ENCODE data around the gene NRCAM.

NRCAM gene

DNA sequence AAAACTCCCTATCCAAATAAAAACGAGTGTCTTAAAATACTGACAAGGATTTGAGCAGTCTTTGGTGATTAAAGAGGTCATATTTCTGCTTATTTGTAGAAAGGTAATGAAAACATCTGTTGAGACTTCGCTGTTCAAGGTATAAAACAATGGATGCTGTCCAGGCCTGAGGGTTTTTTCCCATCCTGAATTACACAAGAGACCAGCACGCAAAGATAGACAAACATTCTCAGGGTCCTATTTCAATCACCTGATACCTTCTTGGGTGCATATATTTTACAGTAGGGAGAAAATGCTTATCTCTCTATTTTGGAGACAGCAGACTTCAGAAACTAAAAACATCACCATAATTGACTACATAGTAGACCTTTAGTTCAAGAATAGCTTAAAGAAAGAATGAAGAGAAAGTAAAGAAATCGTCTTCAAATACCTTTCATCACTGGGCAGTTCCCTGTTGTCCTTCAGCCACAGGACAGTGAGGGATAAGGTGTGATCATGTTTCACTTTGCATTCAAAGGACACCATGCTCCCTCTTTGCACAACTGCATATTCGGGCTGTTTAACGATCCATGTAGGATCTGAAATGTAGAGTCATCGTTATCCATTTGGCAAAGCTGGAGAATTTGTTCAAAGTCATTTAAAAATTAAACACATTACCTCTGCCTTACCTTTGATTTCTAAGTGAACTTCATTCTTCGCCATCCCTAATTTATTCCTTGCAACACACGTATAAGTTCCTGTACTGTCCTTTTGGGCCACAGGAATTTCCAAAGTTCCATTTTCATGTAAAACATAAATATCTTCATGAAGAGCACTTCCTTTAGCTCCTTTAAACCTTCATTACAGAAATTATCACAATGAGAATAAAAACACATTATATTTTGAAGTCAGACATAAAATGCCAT lies 262.4 kb downstream of the NRCAM start:
- no peak for DNase-seq

DNA sequence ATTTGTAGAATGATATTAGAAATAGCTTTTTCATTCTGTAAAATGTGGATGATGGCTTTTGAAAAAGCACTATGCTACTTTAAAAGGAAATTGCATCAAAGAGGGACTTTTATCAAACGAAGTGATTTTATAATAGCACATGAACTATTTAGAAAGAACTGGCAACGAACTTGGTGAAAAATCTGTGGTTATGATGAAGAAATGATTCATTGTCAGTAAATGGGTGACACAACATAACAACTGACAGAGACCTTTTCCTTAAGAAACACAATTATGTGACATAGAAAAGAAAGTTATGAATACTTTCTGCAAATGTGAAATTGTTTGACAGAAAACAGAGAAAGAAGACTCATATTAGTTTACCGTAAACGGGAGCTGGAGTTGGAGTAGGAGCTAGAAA lies 265.3 kb downstream of the NRCAM start:
- DNase-seq, result no peak

DNA sequence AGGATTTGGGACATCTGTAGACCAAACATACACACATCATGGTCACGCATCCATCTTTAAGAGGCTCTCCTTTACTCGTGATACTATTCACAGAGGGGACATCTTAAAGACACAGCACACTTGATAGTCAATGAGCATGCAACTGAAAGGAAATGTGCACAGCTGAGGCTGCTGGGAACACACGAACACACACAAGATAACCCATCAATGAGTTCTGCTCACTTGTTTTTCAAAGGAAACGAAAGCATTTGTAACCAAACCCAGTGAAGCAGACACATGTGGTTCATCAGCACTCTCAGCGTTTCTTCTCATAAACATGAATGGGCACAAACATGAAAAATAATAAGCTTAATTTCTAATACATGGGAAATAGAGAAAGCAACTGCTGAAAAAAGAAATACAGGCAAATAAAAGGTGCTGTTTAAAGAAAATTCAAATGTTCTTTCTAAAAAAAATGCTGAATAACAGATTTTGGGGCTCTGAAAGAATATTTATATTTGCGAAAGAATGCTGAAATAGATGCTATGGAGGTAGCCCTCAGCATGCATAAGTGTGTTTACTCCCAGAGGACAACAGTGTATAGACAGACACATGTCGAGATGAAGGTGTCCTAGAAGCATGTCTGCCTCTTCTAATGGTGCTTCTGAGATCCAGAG lies 266.4 kb downstream of the NRCAM start:
- no peak for DNase-seq

DNA sequence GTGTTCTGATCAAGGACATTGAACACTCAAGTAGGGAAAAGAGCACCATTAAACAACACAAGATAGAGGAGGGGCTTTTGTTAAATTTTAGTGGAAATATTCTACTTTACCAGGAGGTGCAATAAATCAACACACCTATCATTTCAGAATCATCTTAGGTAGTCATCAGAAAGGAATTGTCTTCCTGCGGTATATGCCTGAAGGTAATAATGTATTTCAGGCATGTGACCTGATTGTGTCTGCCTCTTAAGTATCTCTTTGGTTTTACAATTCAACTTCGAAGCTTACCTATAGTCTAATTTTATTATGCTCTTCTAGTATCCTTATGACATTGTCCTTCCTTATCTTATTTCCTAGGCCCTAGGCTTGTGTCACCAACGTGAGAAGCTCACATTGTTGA lies 267.5 kb downstream of the NRCAM start:
- DNase-seq, result no peak

DNA sequence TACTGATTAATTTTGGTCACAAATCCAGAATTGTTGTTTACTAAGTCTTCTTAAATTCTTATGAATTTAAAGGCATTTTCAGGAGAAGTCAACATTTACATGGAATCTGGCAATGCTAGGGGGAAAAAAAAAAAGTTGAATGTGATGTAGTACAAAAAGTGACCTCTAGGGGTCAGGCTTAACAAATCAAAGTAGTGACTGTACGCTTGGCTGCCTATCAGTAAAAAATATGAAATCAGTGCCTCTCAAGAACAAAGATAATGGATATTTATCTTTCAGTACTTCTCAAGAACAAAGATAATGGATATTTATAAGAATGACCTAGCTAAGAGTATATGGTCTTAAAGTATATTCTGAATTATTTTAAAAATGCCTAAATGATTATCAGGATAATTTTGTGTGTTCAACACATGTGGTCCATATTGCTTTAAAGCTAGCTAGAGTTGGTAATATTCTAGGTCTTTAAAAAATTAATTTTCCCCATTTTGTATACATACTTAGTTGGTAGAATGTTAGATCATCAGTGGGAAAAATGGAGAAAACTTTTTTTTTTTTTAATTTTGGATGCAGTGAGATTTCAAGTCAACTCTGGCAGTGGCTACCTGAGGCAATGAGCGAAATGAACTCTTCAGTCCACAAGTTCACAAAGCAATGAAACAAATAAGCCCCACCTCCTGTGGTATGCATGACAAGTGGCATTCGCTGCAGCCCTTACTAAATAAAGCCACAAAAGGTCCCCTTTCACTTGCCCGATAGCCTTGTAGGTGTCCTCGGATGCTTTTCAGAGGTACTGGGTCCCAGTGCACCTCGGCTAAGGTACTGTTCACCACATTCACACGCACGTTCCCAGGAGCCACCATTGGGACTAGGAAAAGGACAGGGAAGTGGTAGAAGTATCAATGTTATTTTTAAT lies 274.9 kb downstream of the NRCAM start:
- peak; percentile 33 for DNase-seq

DNA sequence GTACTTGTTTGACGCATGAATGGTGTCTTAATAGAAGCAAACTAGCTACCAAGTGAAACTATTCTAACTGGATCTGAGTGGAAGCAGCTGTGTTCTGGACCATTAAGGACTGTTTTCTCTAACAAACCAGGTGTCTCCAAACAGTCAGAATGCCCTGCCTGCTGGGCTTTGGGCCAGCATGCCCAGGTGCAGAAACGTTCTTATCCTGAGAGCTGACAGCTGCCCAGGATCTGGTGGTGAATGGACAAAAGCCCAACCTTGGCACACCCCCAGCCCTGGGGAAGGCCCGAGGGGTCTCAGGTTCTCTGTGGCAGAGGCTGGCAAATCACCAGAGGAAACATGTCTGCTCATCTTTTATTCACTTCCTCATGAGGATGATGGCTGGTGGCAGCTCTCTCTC lies 277.8 kb downstream of the NRCAM start:
- DNase-seq, result peak; percentile 95

DNA sequence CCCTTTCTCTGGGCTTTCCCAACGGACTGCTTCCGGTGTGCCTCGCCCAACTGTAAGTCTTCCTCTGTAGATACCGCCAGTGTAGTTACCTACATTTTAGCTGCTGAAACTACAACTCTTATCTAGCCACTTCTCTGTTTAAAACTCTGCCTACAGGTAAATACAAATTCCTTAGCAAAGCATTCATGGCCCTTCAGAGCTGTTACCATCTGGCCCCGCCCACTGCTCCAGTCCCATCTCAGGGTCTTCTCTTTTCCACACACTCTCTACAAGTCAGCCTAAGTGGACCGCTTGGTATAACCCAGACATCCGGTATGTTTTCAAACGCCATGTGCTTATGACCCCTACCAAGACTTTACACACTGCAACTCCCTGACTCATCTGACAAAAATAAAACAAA lies 285.1 kb downstream of the NRCAM start:
- DNase-seq, result no peak

DNA sequence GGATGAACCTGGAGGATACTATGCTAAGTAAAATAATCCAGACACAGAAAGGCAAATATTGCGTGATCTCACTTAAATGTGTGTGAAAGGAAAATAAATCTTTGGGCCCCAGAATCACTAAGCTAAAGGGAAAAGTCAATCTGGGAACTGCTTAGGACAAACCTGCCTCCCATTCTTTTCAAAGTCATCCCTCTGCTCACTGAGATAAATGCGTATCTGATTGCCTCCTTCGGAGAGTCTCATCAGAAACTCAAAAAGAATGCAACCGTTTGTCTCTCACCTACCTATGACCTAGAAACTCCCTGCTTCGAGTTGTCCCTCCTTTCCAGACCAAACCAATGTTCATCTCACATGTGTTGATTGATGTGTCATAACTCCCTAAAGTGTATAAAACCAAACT lies 286.0 kb downstream of the NRCAM start:
- no peak for DNase-seq

DNA sequence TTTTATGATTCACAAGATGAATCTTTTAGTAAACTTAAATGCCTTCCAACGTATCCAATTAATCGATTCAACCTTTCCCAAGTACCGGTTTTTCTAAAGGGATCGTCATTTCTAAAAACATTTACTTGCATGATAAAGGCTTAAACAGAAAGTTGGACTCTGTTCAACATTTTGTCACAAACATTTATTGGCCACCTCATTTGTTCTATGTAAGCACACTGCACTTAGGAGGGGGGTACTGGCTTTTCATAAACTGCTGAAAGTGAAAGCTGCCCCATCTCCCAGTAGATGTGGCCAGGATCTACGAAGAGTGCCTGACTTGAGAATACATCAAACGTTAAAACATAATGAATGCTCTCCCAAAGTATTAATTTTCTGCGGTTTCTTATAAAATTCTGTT lies 288.8 kb downstream of the NRCAM start:
- no peak for DNase-seq

DNA sequence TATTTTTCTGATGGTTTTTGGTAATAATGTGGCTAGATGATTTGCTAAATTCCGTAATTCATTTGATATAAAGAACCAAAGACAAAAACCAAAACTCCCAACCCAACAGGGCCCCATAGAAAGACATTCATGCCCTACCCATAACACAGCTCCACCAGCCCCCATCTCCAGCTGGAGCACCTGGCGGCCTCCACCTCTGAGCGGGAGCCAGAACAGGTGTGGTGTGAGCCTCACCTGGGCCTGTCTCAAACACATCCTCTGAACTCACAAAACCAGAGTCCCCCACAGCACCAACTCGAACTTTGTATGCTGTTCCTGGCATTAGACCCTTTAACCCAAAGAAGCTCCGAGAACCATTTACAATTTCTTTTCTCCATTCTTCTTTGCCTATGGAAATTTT lies 289.5 kb downstream of the NRCAM start:
- DNase-seq, result no peak

DNA sequence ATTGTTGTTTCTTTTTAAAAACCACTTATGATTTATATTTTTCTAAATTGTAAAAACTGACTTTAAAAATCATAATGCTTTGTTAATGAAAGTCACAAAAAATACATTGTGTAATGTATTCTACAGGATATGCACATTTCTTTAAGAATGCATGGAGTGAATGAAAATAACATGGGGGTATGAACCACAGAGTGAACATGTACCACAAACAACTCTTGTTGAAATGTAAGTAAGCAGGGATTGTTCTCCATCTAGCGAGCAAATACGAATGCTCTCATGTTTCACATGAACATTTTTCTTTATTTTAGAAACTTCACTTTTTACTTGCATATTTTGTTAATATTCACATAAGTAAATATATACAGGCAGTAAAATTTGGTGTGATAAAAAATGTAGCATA lies 290.5 kb downstream of the NRCAM start:
- DNase-seq, result no peak

DNA sequence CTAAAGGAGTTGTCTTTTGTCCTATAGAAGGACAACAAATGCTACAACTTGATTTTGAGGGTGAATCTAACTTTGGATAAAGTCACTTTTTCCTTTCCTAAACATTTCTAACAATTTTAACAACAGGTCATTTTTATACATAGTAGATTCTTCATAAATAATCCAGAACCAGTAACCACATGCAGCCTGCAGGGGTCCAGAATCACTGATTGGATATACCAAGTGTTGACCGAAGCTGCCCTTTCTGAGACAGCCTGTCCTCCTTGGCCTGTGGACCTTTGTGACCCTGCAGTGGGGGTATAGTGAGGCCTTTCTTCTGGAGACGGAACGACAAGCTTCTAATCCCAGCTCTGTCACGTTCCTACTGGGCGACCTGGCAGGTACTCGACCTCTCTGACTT lies 291.3 kb downstream of the NRCAM start:
- DNase-seq, result no peak

DNA sequence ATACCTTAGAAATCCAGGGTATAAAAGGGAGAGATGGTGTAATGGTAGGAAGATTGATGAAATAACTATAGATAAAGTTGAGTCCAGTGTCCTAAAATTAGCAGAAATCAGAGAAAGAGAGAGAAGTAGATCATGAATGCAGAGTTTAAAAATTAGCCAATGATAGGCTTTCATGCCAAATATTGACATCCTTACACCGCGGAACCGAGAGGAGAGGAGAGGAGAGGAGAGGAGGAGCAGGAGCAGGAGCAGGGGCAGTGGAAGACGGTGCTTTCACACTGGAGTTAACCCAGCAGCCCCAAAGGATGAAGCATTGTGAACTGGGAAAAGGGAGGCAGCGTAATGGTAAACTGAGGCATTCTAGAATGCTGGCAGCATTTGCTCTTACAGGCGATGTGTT lies 291.9 kb downstream of the NRCAM start:
- DNase-seq, result no peak

DNA sequence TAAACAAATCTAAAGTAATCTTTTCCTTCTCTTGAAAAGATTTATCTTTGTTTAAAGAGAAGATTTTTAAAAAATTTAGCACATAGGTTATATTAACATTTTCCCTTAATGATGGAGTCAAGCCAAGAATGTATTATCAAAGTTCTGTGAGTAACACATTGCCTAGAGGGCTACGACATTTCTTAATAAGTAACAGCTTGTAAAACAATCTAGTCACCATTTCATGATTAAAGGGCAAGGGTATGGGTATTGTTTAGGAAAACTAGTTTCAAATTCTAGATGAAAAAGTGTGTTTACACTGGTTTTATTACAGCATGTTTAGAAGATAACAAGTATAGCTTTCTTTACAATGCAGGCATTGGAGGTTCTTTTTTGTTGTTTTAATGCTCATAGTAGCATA lies 297.5 kb downstream of the NRCAM start:
- no peak for DNase-seq

DNA sequence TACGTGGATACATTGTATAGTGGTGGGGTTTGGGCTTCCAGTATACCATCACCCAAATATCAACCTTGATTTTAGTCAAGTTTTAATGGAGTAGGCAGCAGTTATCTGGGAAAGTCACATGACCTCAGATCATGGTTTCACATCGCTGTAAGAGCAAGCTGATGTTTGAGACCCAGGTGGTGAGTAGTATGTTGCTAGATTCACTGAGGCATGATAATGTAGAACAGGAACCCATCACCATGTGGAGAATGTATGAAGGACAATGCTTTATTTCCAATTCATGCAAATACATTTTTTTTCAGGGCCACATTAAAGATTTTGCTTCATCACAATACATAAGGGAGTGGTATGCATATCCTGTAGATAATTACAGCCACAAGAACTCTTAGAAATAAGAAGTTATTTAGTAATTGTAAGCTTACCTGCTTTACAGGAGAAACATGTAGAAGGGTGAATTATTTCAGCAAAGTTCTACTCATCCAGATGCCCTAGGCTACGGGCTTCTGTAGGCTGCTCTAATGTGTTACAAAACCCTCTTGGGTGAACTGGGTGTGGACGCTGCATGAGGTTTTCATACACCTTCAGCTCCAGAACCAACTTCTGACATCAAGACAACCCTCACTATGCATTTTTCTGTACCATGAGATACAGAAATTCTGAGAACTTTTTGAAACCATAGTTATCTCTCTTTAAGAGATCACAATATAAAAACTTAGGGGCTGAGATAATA lies 298.5 kb downstream of the NRCAM start:
- DNase-seq, result no peak

DNA sequence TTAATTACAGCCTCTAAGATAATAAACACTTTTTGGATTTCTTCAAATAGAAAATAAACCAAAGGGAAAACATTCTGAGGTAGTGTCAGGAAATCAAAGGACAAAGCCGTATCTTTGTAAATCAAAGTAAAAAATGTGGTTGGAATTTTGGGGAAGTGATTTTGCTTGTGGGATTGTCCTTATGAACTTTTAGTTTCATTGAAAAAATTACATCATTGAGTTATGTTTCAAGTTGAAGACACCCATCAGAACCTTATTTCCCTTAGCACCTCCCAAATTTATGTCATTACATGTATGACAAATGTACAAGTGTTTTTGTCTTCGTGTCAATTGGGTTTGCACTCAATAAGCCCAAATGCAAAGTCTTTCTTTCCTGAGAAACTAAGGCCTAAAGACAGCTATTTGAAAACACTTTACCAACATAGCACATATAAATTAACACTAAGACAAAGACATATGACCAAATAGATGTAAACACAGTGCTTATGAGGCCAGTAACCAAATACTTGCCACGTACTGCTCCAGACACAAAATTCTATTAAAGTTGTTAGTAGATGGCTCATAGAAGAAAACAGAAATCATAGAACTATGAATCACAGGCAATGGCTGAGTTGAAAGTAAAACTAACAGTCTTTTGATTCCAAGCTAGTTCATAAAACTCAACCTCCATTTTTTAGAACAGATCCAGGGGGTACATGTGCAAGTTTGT lies 299.2 kb downstream of the NRCAM start:
- no peak for DNase-seq

DNA sequence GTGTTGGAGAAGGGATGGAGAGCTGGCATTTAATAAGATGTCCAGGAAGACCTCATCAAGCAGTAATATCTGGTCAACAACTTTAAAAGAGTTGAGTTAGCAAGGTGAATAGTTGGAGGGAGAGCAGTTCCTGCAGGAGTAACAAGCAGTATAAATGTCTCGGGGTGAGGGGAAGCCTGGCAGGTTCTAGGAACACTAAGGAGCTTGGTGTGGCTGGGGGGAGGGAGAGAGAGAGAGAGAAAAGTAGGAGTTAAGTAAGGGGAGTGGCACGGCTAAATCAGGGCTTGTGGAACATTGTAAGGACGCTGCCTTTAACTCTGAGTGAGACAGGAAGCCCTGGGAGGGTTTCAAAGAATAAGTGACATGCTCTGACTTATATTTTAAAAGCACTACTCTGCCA lies 304.0 kb downstream of the NRCAM start:
- DNase-seq, result no peak

DNA sequence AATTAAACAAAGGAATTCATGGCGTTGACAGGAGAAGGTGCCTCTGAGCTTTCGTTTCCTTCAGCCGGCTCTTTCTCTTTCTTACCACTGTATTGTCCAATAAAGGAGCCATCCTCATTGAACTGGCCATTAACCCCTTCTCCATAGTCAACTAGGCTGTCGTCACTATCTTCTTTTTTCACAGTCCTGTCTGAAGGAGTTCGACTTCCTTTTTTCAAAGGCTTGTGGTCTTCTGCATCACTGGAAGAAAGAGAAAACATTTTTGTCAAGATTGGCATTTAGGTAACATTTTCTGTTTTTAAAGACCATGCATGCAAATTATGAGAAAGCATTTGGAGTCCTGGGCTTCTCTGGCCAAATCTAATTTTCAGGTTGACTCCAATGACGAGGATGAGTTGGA lies 306.3 kb downstream of the NRCAM start:
- no peak for DNase-seq

DNA sequence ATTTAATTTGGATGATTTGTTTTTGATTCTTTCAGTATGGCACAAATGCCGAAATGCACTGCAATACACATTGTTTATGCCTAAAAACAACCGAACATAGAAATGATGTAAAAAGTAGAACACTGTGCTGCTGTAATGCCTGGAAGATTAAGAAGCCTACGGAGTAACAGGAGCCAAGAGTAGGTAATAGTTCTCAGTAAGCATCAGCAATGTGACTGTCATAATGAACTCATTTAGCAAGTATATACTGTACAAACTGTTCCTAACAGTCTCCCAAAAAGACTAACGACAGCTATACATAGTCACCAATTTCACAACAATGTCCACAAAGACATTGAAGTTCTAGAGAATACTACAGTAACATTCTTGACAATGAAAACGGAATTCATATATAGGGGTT lies 307.1 kb downstream of the NRCAM start:
- DNase-seq, result no peak

DNA sequence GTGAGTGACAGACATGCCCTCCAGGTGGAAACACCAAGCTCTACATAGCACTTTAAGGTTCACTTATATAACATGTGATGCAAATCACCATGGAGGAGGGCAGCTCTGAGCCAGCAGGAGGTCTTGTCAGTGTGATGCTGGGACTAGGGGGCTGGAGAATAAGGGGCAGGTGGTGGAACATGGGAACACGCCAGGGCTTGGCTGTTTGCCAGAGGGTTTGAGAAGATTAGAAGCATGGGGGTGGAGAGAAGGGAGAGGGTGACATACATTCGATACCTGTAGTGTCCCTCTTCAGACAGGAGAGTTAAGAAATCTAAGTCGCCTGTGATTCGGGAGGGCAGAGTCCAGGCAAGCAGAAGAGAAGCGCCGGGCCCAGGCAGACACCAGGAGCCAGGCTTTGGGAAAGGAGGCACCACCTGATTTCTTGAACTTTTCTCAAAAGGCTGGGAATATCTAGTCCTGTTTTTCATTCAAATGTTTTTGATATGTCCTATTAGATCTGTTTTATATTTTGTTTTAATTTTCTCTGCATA lies 309.1 kb downstream of the NRCAM start:
- DNase-seq, result peak; percentile 62

DNA sequence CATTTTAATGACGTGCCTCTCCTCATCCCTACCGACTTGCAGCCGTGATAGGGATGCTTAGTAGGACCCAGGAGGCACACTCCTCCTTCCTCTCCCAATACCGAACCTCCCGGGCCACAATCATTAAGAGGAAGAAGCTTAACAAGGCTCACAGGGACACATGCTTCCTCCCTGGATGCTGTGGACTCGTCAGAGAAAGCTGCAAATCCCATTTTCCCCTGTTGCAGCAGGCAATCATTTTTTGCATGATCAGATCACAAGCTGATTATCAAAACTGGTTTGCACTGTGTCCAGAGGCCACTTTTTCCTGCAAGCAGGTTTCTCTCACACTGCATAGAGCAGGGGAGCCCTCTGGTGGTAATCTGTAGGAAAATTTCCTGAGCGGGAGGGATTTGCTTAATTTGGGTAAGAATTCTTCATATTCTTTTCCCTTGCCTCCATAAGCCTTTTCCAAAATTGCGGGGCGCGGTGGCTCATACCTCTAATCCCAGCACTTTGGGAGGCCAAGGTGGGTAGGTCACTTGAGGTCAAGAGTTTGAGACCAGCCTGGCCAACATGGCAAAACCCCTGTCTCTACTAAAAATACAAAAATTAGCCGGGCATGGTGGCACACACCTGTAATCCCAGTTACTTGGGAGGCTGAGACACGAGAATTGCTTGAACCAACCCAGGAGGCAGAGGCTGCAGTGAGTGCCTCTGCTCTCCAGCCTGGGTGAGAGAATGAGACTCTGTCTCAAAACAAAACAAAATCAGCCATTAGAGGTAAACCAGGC lies 310.0 kb downstream of the NRCAM start:
- peak; percentile 44 for DNase-seq

All from SHP77 treated with DMSO at 0.1 percent for 48 hours (cell line).